Effector CD8-positive, alpha-beta T cell (primary cell): ENCODE results near the gene OR4Q2.
"Not testable (repeated sequence)": the region's sequence is repeated elsewhere in the genome, so short reads cannot be mapped to it uniquely, and the experiment has no call there.

Experiments
- DNase-seq: peaks from one replicate; lab custom pipeline; 2025; lab: John Stamatoyannopoulos, UW
- total RNA-seq, 4 experiments: gene quantifications; one replicate each; lab custom pipeline; 2026; lab: John Stamatoyannopoulos, UW

Gene OR4Q2
- 0 reads per million in 4 experiments for total RNA-seq

- no peak for DNase-seq
Measured at GRCh38 chr14:20001863-20002262, at the start of gene OR4Q2. Gene OR4Q2, plus strand, starts transcription at chr14:20002163.

DNA sequence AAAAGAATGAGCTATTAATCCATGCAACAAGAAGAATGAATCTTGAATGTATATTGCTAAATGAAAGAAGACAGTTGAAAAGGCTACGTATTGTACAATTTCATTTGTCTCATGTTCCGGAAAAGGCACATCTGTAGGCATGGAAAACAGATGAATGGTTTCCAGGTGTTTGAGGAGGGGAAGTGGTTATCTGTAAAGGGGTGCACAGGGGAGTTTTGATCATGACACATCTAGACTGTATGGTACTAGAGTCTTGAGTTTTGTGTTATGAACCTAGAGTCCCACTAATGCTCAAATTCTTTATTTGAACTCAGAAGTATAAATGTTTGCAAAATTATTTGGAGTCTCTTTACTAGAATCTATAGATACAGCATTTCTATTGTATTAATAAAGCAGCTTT, 32.2 kb upstream of the OR4Q2 start:
- DNase-seq = not testable (repeated sequence)

DNA sequence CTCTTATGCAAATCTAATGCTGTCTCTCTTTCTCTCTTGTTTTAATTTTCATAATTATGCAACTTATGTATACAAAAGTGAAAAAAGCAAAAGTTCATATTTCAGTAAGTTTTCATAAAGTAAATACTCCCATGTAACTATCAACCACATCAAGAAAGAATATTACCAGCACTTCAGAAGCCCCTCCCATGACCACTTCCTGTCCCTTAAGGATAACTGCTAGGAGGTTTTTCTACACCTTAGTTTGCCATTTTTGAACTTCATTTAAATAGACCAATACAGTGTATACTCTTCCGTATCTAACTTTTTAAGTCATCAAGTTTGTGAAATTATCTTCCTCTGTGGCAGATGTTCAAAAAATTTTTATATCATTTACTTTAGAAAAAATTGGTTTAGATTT, 27.1 kb upstream of the OR4Q2 start:
- DNase-seq = no peak

GRCh38 chr14:19975291-19975690, 26.7 kb upstream of the OR4Q2 start, which contains the start of gene OR4K15:
Gene OR4K15, plus strand, starts transcription at chr14:19975591. Its CDS starts 0 bp downstream, at chr14:19975591.
- no peak for DNase-seq

DNA sequence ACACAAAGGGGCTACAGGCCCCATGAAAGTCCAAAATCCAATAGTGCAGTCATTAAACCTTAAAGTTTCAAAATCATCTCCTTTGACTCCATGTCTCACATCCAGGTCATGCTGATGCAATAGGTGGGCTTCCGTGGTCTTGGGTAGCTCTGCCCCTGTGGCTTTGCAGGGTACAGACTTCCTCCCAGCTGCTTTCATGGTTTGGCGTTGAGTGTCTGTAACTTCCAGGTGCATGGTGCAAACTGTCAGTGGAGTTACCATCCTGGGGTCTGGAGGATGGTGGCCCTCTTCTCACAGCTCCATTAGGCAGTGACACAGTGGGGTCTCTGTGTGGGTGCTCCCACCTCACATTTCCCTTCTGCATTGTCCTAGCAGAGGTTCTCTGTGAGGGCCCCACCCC, 8.5 kb upstream of the OR4Q2 start:
- no peak for DNase-seq

DNA sequence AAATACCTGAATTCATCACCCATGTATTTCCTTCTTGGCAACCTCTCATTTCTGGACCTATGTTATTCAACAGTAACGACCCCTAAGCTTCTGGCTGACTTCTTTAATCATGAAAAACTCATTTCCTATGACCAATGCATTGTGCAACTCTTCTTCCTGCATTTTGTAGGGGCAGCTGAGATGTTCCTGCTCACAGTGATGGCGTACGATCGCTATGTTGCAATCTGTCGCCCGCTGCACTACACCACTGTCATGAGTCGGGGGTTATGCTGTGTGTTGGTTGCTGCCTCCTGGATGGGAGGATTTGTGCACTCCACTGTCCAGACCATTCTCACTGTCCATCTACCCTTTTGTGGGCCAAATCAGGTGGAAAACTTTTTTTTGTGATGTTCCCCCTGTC, 356 bp downstream of the OR4Q2 start:
- DNase-seq = no peak

DNA sequence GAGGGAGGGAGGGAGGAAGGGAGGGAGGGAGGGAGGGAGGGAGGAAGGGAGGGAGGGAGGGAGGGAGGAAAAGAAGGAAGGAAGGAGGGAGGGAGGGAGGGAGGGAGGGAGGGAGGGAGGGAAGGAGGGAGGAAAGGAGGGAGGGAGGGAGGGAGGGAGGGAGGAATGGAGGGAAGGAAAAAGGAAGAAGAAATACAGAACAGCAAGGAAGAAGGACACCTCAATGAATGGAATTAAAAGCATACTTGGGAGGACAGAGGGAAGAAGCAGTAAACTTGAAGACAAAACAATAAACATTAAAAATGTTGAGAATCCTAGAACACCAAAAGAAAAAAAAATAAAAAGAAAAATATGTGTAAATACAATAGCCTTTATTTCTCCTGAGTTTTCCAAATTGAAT, 6.2 kb downstream of the OR4Q2 start:
- DNase-seq = no peak

GRCh38 chr14:20019257-20019865, 17.4 kb downstream of the OR4Q2 start, which contains the start of gene OR4K14:
Gene OR4K14, minus strand, starts transcription at chr14:20019307. Its CDS starts 4,114 bp downstream, at chr14:20015193.
- DNase-seq = no peak

DNA sequence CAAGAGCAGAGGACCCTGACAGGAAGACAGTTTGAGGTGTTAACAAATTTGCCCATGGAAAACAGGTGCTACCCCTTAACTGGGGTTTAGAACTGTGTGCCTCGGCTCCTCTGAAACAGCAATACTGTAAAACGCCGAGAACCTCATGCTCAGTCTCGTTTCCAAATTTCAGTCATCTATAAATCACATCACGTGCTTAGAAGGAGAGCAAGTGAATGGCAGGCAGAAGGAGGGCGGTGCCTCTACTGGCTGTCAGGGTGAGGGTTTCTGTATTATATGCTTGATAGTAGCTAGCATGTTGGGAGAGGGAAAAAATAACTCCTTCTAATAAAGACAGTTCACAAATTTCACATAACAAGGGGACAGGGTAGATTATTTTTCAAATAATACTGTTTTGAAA, 29.1 kb downstream of the OR4Q2 start:
- DNase-seq = no peak

- DNase-seq = no peak
Measured at GRCh38 chr14:20035449-20035848, 33.5 kb downstream of the OR4Q2 start.

DNA sequence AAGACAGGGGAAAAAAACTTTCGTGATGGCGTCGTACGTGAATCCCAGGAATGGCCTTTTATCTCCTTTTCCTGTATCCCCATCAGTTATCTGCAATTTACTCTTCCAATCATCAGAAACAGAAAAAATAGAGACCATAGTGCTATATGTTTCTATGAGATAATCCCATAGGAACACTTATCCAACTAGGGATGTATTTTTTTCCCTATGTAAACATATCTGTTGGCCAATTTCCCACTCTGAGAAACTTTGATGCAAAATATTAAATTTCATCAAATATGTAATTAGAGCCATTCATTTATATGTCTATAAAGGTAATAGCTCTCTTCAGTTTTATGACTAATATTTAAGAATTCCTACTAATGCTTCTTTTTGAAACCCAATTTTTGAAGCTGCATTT, 34.0 kb downstream of the OR4Q2 start, which contains the start of gene OR4K13:
TSS of gene OR4K13 (minus strand) at position 101 of the 400 bp plus-strand sequence. CDS start 1,280 bp downstream, outside the sequence.
- no peak for DNase-seq

- no peak for DNase-seq
Measured at GRCh38 chr14:20044243-20044642, 42.3 kb downstream of the OR4Q2 start.

- DNase-seq = no peak
Measured at GRCh38 chr14:20048202-20048601, 46.2 kb downstream of the OR4Q2 start.
